Trophoblast cell (in vitro differentiated cells and primary cell): ENCODE results near the gene CH25H.

ENCODE experiments used
- DNase-seq, 2 donors: peaks; one replicate each; pipeline ENCODE4 v3.0.0-alpha.2; 2016
- H2AFZ ChIP-seq: 2 replicates; pipeline ENCODE4 v1.6.1; 2013; ENCODE audit warnings: low read length, moderate library complexity, mild to moderate bottlenecking; ENCODE audit not compliant: insufficient read depth, poor library complexity
- H2AK5ac ChIP-seq: 2 replicates; pipeline ENCODE4 v1.6.1; 2013; ENCODE audit warnings: mild to moderate bottlenecking, low read length
- H2BK120ac ChIP-seq: 2 replicates; pipeline ENCODE4 v1.6.1; 2013; ENCODE audit warnings: low read length, mild to moderate bottlenecking, moderate library complexity; ENCODE audit not compliant: insufficient read depth, poor library complexity
- H2BK12ac ChIP-seq: 2 replicates; pipeline ENCODE4 v1.6.1; 2013; ENCODE audit warnings: mild to moderate bottlenecking, low read length, moderate library complexity
- H2BK5ac ChIP-seq: 2 replicates; pipeline ENCODE4 v1.6.1; 2013; ENCODE audit warnings: low read length, low read depth, moderate library complexity, mild to moderate bottlenecking; ENCODE audit not compliant: poor library complexity
- H3K14ac ChIP-seq: 2 replicates; pipeline ENCODE4 v1.6.1; 2013; ENCODE audit warnings: mild to moderate bottlenecking, low read length
- H3K18ac ChIP-seq: 2 replicates; pipeline ENCODE4 v1.6.1; 2013; ENCODE audit warnings: mild to moderate bottlenecking, low read length
- H3K23ac ChIP-seq: 2 replicates; pipeline ENCODE4 v1.6.1; 2013; ENCODE audit warnings: low read length
- H3K27ac ChIP-seq: 2 replicates; pipeline ENCODE4 v1.5.1; 2013; ENCODE audit warnings: low read depth, mild to moderate bottlenecking, inconsistent platforms, low read length, moderate library complexity
- H3K27me3 ChIP-seq: 2 replicates; pipeline ENCODE4 v1.6.1; 2013; ENCODE audit warnings: inconsistent platforms, mild to moderate bottlenecking, low read length, moderate library complexity; ENCODE audit not compliant: insufficient read depth
- H3K36me3 ChIP-seq, 2 experiments: 1 replicate in 1 of 2; 2 replicates in 1 of 2; pipeline ENCODE4 v1.6.1; 2013; ENCODE audit warnings: low read length in 2 of 2, mild to moderate bottlenecking in 2 of 2, moderate library complexity in 1 of 2; ENCODE audit not compliant: insufficient read depth in 2 of 2, control insufficient read depth in 1 of 2
- H3K4ac ChIP-seq: 2 replicates; pipeline ENCODE4 v1.6.1; 2013; ENCODE audit warnings: low read depth, mild to moderate bottlenecking, low read length, moderate library complexity
- H3K4me1 ChIP-seq, 2 experiments: 1 replicate in 1 of 2; 2 replicates in 1 of 2; pipeline ENCODE4 v1.6.1; 2013; ENCODE audit warnings: low read length in 2 of 2, mild to moderate bottlenecking in 2 of 2, moderate library complexity in 1 of 2; ENCODE audit not compliant: insufficient read depth in 2 of 2, control insufficient read depth in 1 of 2
- H3K4me2 ChIP-seq: 2 replicates; pipeline ENCODE4 v1.6.1; 2013; ENCODE audit warnings: inconsistent platforms, mild to moderate bottlenecking, low read length, moderate library complexity
- H3K4me3 ChIP-seq: 2 replicates; pipeline ENCODE4 v1.5.1; 2013; ENCODE audit warnings: mild to moderate bottlenecking, low read depth, low read length, inconsistent platforms
- H3K79me1 ChIP-seq: one replicate; pipeline ENCODE4 v1.6.1; 2013; ENCODE audit warnings: low read length
- H3K79me2 ChIP-seq: 2 replicates; pipeline ENCODE4 v1.6.1; 2013; ENCODE audit warnings: low read length, mild to moderate bottlenecking; ENCODE audit not compliant: control insufficient read depth, insufficient read depth, poor library complexity
- H3K9ac ChIP-seq: 2 replicates; pipeline ENCODE4 v1.6.1; 2013; ENCODE audit warnings: mild to moderate bottlenecking, low read length
- H3K9me3 ChIP-seq: 2 replicates; pipeline ENCODE4 v1.6.1; 2013; ENCODE audit warnings: low read depth, mild to moderate bottlenecking, control low read depth, inconsistent platforms, low read length; ENCODE audit not compliant: insufficient read depth
- H4K12ac ChIP-seq: 2 replicates; pipeline ENCODE4 v1.6.1; 2013; ENCODE audit warnings: low read depth, mild to moderate bottlenecking, low read length, moderate library complexity
- H4K8ac ChIP-seq: 2 replicates; pipeline ENCODE4 v1.6.1; 2013; ENCODE audit warnings: low read depth, mild to moderate bottlenecking, low read length, moderate library complexity
- H4K91ac ChIP-seq: one replicate; pipeline ENCODE4 v1.6.1; 2013; ENCODE audit warnings: low read depth, mild to moderate bottlenecking, low read length, moderate library complexity
- WGBS: extraction: QIAGEN DNeasy Blood & Tissue Kit; methylation state at CpG from one replicate; pipeline ENCODE4 v1.1.7; 2013; ENCODE audit warnings: missing lambda C conversion rate; ENCODE audit not compliant: insufficient read length, insufficient coverage; ENCODE audit errors: extremely low coverage; 5-methylcytosine and 5-hydroxymethylcytosine counted together

The CH25H gene

GRCh38 chr10:89228962-89229361, 21.8 kb upstream of the CH25H start:
- H3K4me3 ChIP-seq, result no peak overlapping the region

GRCh38 chr10:89228146-89228545, 21.0 kb upstream of the CH25H start:
- no CpG with 5 or more reads among the region's 3 CpGs for WGBS
- no peak overlapping the region for H4K91ac ChIP-seq
- no peak overlapping the region for H4K8ac ChIP-seq
- no peak overlapping the region for H2BK5ac ChIP-seq
- H3K9ac ChIP-seq, result no peak overlapping the region
- H3K18ac ChIP-seq, result no peak overlapping the region
- H3K79me1 ChIP-seq, result no peaks in the 10 kb centered on the region
- H3K27me3 ChIP-seq, result no peaks in the 10 kb centered on the region
- H3K4me2 ChIP-seq, result no peak overlapping the region
- H3K4me3 ChIP-seq, result no peak overlapping the region
- H3K4ac ChIP-seq, result no peak overlapping the region
- no peaks in the 10 kb centered on the region for H3K79me2 ChIP-seq
- no peak overlapping the region for H3K27ac ChIP-seq
- no peak overlapping the region for H2AFZ ChIP-seq
- H3K9me3 ChIP-seq, result no peaks in the 10 kb centered on the region
- no peak overlapping the region for H2BK120ac ChIP-seq
- no peak for DNase-seq
- H2AK5ac ChIP-seq, result no peak overlapping the region
- H3K23ac ChIP-seq, result no peak overlapping the region
- H3K4me1 ChIP-seq, result no peaks in the 10 kb centered on the region
- no peak overlapping the region for H4K12ac ChIP-seq
- H3K14ac ChIP-seq, result no peak overlapping the region
- H2BK12ac ChIP-seq, result no peak overlapping the region
- H3K36me3 ChIP-seq, result peaks cover 0 to 2% of the 10 kb centered on the region in 2 experiments

More at GRCh38 chr10:89228962-89229361, 21.8 kb upstream of the CH25H start:
- Histone ChIP-seq H4K8ac (no peak overlapping the region), H3K79me1 (no peaks in the 10 kb centered on the region), H2BK120ac (no peak overlapping the region), H2BK5ac (no peak overlapping the region), H3K9ac (no peak overlapping the region), H2AK5ac (no peak overlapping the region), H3K27ac (no peak overlapping the region), H3K18ac (no peak overlapping the region), H3K23ac (no peak overlapping the region), H4K91ac (no peak overlapping the region), H3K4me1 (no peaks in the 10 kb centered on the region), H3K36me3 (peaks cover 0 to 2% of the 10 kb centered on the region in 2 experiments), H3K79me2 (no peaks in the 10 kb centered on the region), H3K4me2 (no peak overlapping the region), H3K9me3 (no peaks in the 10 kb centered on the region), H3K14ac (no peak overlapping the region), H4K12ac (no peak overlapping the region), H3K4ac (no peak overlapping the region), H2AFZ (no peak overlapping the region), H2BK12ac (no peak overlapping the region), H3K27me3 (no peaks in the 10 kb centered on the region)
- DNase-seq, result no peak

- Histone ChIP-seq H4K12ac (no peak overlapping the region), H3K36me3 (peaks cover 0 to 2% of the 10 kb centered on the region in 2 experiments), H3K4ac (no peak overlapping the region), H3K27ac (no peak overlapping the region), H3K9me3 (no peaks in the 10 kb centered on the region), H3K27me3 (no peaks in the 10 kb centered on the region), H4K91ac (no peak overlapping the region), H2BK12ac (no peak overlapping the region), H4K8ac (no peak overlapping the region), H3K4me3 (no peak overlapping the region), H3K14ac (no peak overlapping the region), H2AFZ (no peak overlapping the region), H3K4me1 (no peaks in the 10 kb centered on the region), H3K18ac (no peak overlapping the region), H3K79me1 (no peaks in the 10 kb centered on the region), H3K4me2 (no peak overlapping the region), H2AK5ac (no peak overlapping the region), H3K79me2 (no peaks in the 10 kb centered on the region), H2BK5ac (no peak overlapping the region), H2BK120ac (no peak overlapping the region), H3K9ac (no peak overlapping the region), H3K23ac (no peak overlapping the region)
- no CpG with 5 or more reads among the region's 1 CpG for WGBS
- no peak for DNase-seq
Measured at GRCh38 chr10:89226891-89227290, 19.8 kb upstream of the CH25H start.

- no peak overlapping the region for H3K23ac ChIP-seq
- H3K79me2 ChIP-seq, result no peaks in the 10 kb centered on the region
- no peak overlapping the region for H2BK120ac ChIP-seq
- no peak overlapping the region for H4K12ac ChIP-seq
- H3K79me1 ChIP-seq, result no peaks in the 10 kb centered on the region
- H3K4me2 ChIP-seq, result no peak overlapping the region
- H3K4me3 ChIP-seq, result no peak overlapping the region
- no peak overlapping the region for H3K18ac ChIP-seq
- no peak overlapping the region for H2AK5ac ChIP-seq
- no peak for DNase-seq
- no peak overlapping the region for H3K4ac ChIP-seq
- H2AFZ ChIP-seq, result no peak overlapping the region
- H4K91ac ChIP-seq, result no peak overlapping the region
- no CpG with 5 or more reads among the region's 18 CpGs for WGBS
- no peak overlapping the region for H3K14ac ChIP-seq
- H2BK12ac ChIP-seq, result no peak overlapping the region
- H3K27ac ChIP-seq, result no peak overlapping the region
- H3K27me3 ChIP-seq, result no peaks in the 10 kb centered on the region
- H3K4me1 ChIP-seq, result no peaks in the 10 kb centered on the region
- H3K9me3 ChIP-seq, result no peaks in the 10 kb centered on the region
- no peak overlapping the region for H2BK5ac ChIP-seq
- H3K36me3 ChIP-seq, result peaks cover 0 to 2% of the 10 kb centered on the region in 2 experiments
- H4K8ac ChIP-seq, result no peak overlapping the region
- no peak overlapping the region for H3K9ac ChIP-seq
Measured at GRCh38 chr10:89224739-89225443, 17.8 kb upstream of the CH25H start.
